HG03571 (cell line): ENCODE measurements around the gene KRTAP4-8.
"Not testable (repeated sequence)": the region's sequence is repeated elsewhere in the genome, so short reads cannot be mapped to it uniquely, and the experiment has no call there.

Source experiments
- ATAC-seq: cut with Tn5 transposase; IDR thresholded peaks from one replicate; pipeline ENCODE4 v1.9.1; 2021; ENCODE audit not compliant: unreplicated experiment

Gene KRTAP4-8

GRCh38 chr17:41108728-41109386 lies 10.9 kb upstream of the KRTAP4-8 start:
- ATAC-seq, result not testable (repeated sequence)

- no peak for ATAC-seq
Observed at GRCh38 chr17:41107941-41108450, 10.1 kb upstream of the KRTAP4-8 start.

- ATAC-seq, result not testable (repeated sequence)
Observed at GRCh38 chr17:41105347-41105746, 7.4 kb upstream of the KRTAP4-8 start, which contains the start of gene KRTAP4-9. Gene KRTAP4-9 (plus strand): TSS chr17:41105389. CDS start chr17:41105389, 0 bp downstream.

- ATAC-seq, result not testable (repeated sequence)
Observed at GRCh38 chr17:41104386-41105038, 6.6 kb upstream of the KRTAP4-8 start.

- no peak for ATAC-seq
Observed at GRCh38 chr17:41103896-41104295, 6.0 kb upstream of the KRTAP4-8 start.

- ATAC-seq, result no peak
Observed at GRCh38 chr17:41101586-41102259, 3.8 kb upstream of the KRTAP4-8 start, which contains the start of gene KRTAP4-16. Gene KRTAP4-16 (minus strand): TSS chr17:41102209. CDS start chr17:41102209, 0 bp downstream.

GRCh38 chr17:41099682-41100480 lies 1.9 kb upstream of the KRTAP4-8 start:
- ATAC-seq, result not testable (repeated sequence)

- no peak for ATAC-seq
Observed at GRCh38 chr17:41098481-41098880, 539 bp upstream of the KRTAP4-8 start.

- ATAC-seq, result no peak
Observed at GRCh38 chr17:41096055-41096454, 1.9 kb downstream of the KRTAP4-8 start.

- not testable (repeated sequence) for ATAC-seq
Observed at GRCh38 chr17:41088760-41089352, 9.1 kb downstream of the KRTAP4-8 start.

- ATAC-seq, result not testable (repeated sequence)
Observed at GRCh38 chr17:41084100-41084856, 13.7 kb downstream of the KRTAP4-8 start, which contains the start of gene KRTAP4-7. Gene KRTAP4-7 (plus strand): TSS chr17:41084150. CDS start chr17:41084207, 57 bp downstream.

- ATAC-seq, result not testable (repeated sequence)
Observed at GRCh38 chr17:41083427-41083826, 14.5 kb downstream of the KRTAP4-8 start.

- no peak for ATAC-seq
Observed at GRCh38 chr17:41082626-41083025, 15.3 kb downstream of the KRTAP4-8 start.

- ATAC-seq, result no peak
Observed at GRCh38 chr17:41076788-41077187, 21.2 kb downstream of the KRTAP4-8 start.

- no peak for ATAC-seq
Observed at GRCh38 chr17:41073676-41074075, 24.3 kb downstream of the KRTAP4-8 start.

GRCh38 chr17:41071606-41072360 lies 26.2 kb downstream of the KRTAP4-8 start:
- no peak for ATAC-seq

- ATAC-seq, result no peak
Observed at GRCh38 chr17:41069031-41069430, 28.9 kb downstream of the KRTAP4-8 start.

- no peak for ATAC-seq
Observed at GRCh38 chr17:41067281-41067680, 30.7 kb downstream of the KRTAP4-8 start.
